ENCODE data around the gene FMNL2.

FMNL2 gene

GRCh38 chr2:152335016-152335725 lies at the start of gene FMNL2:
FMNL2 (plus strand) TSS chr2:152335174.
- peak; percentile 85 for DNase-seq (ENCODE audit: low spot score)
- H3K4me3 ChIP-seq = peak within 1 kb of the TSS; percentile 98
- H3K27ac ChIP-seq = peak within 1 kb of the TSS; percentile 86 to 91
- no peak for TF ChIP-seq CTCF (IDR thresholded peaks at IDR 0.05)

- TF ChIP-seq CTCF (IDR thresholded peaks at IDR 0.05) = no peak
- Histone ChIP-seq H3K27ac (no peak overlapping the region), H3K4me3 (no peak overlapping the region)
- no peak for DNase-seq (ENCODE audit: low spot score)
Observed at GRCh38 chr2:152292991-152293390, 42.0 kb upstream of the FMNL2 start.

- Histone ChIP-seq H3K27ac (no peak overlapping the region), H3K4me3 (no peak overlapping the region)
- no peak for TF ChIP-seq CTCF (IDR thresholded peaks at IDR 0.05)
- no peak for DNase-seq (ENCODE audit: low spot score)
Observed at GRCh38 chr2:152297715-152298114, 37.3 kb upstream of the FMNL2 start.

- H3K27ac ChIP-seq = no peak overlapping the region
- no peak for DNase-seq (ENCODE audit: low spot score)
- no peak overlapping the region for H3K4me3 ChIP-seq
- TF ChIP-seq CTCF (IDR thresholded peaks at IDR 0.05) = no peak
Observed at GRCh38 chr2:152298754-152299153, 36.2 kb upstream of the FMNL2 start.

GRCh38 chr2:152301131-152301530 lies 33.8 kb upstream of the FMNL2 start:
- TF ChIP-seq CTCF (IDR thresholded peaks at IDR 0.05) = no peak
- Histone ChIP-seq H3K27ac (no peak overlapping the region), H3K4me3 (no peak overlapping the region)
- DNase-seq (ENCODE audit: low spot score) = no peak

GRCh38 chr2:152303951-152304350 lies 31.0 kb upstream of the FMNL2 start:
- no peak overlapping the region for H3K4me3 ChIP-seq
- DNase-seq (ENCODE audit: low spot score) = no peak
- TF ChIP-seq CTCF (IDR thresholded peaks at IDR 0.05) = no peak
- H3K27ac ChIP-seq = no peak overlapping the region

GRCh38 chr2:152304836-152305235 lies 30.1 kb upstream of the FMNL2 start:
- no peak for DNase-seq (ENCODE audit: low spot score)

More at GRCh38 chr2:152304836-152305235, 30.1 kb upstream of the FMNL2 start:
- Histone ChIP-seq H3K27ac (no peak overlapping the region), H3K4me3 (no peak overlapping the region)
- TF ChIP-seq CTCF (IDR thresholded peaks at IDR 0.05) = no peak
